Lower lobe of right lung (tissue), 2 donors: Measurements from ENCODE around the gene ZNF490. TPM values are rescaled to one million over a fixed set of nuclear protein-coding genes. Genes with fewer than 3 reads are reported as not detected.
"Not testable (repeated sequence)": the region's sequence is repeated elsewhere in the genome, so short reads cannot be mapped to it uniquely, and the experiment has no call there.

Experiments used
- ATAC-seq, 2 donors: fragments of 200-7000 bp; cut with Tn5 transposase; one replicate each; pipeline ENCODE4 v1.9.1; 2020 to 2022; ENCODE audit warnings: mild to moderate bottlenecking in 2 of 2, moderate library complexity in 2 of 2
- DNase-seq: peaks from one replicate; pipeline ENCODE4 v3.0.0-alpha.2; 2020
- H3K27ac ChIP-seq: fragments of 200-600 bp; one replicate; pipeline ENCODE4 v1.8.0; 2022
- H3K27me3 ChIP-seq: fragments of 200-600 bp; one replicate; pipeline ENCODE4 v1.8.0; 2022; ENCODE audit warnings: low read depth
- H3K36me3 ChIP-seq: fragments of 200-600 bp; one replicate; pipeline ENCODE4 v1.8.0; 2022; ENCODE audit warnings: mild to moderate bottlenecking
- H3K4me1 ChIP-seq: fragments of 200-600 bp; one replicate; pipeline ENCODE4 v1.8.0; 2022
- H3K4me3 ChIP-seq: fragments of 200-600 bp; one replicate; pipeline ENCODE4 v1.8.0; 2022; ENCODE audit warnings: mild to moderate bottlenecking
- H3K9me3 ChIP-seq: fragments of 200-600 bp; one replicate; pipeline ENCODE4 v1.8.0; 2022
- intact Hi-C: fragments of 100-400 bp; cut with DNase I; formaldehyde crosslinking; loops from one replicate; pipeline ENCODE4 v1.11.0; 2022
- total RNA-seq: library from RNA; stranded (reverse); fragmentation: NEBNext Ultra II Directional; extraction: Animal tissue kit (Norgen Biotek cat#: 25700); gene quantifications from one replicate; pipeline ENCODE4 v1.2.1, GENCODE V29; 2021
- TF ChIP-seq, protein P1 (sequence below): fragments of 200-600 bp; IDR thresholded peaks from one replicate; pipeline ENCODE4 v1.8.0; 2022; ENCODE audit warnings: antibody characterized with exemption, mild to moderate bottlenecking
- donor health status: DM: no; HTN: yes; CAD: no; lungs with severe emphysema.

Gene ZNF490
- total RNA-seq, 1 donor from 2014 or later, result 10.3 TPM

DNA sequence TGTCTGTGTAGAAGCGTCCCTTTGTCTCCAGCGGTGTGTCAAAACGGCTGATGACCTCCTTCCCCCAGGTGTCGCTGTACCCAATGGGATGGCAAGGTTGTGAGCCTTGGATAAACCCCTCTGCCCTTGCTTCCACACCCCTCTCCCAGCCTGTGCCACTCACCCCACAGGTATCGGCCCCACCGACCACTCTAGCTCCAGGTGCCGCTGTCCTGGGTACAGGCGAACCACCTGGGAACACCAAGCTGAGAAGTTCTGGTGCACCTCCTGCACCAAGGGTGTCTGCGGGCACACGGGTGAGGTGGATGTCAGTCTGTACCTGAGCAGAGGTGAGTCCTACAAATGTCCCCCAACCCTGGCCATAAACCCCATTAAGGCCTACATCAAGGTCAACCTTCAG is 39.3 kb upstream of the ZNF490 start:
- ATAC-seq (no peak), DNase-seq (peak; percentile 24)
- intact Hi-C loops, result no loop called here
- no peaks in the 10 kb centered on the region for H3K9me3 ChIP-seq
- no peak overlapping the region for H3K27ac ChIP-seq
- H3K4me3 ChIP-seq, result no peak overlapping the region
- H3K36me3 ChIP-seq, result peaks cover 31% of the 10 kb centered on the region
- H3K4me1 ChIP-seq, result peaks cover 12% of the 10 kb centered on the region
- no peaks in the 10 kb centered on the region for H3K27me3 ChIP-seq
- TF ChIP-seq, protein P1, sequence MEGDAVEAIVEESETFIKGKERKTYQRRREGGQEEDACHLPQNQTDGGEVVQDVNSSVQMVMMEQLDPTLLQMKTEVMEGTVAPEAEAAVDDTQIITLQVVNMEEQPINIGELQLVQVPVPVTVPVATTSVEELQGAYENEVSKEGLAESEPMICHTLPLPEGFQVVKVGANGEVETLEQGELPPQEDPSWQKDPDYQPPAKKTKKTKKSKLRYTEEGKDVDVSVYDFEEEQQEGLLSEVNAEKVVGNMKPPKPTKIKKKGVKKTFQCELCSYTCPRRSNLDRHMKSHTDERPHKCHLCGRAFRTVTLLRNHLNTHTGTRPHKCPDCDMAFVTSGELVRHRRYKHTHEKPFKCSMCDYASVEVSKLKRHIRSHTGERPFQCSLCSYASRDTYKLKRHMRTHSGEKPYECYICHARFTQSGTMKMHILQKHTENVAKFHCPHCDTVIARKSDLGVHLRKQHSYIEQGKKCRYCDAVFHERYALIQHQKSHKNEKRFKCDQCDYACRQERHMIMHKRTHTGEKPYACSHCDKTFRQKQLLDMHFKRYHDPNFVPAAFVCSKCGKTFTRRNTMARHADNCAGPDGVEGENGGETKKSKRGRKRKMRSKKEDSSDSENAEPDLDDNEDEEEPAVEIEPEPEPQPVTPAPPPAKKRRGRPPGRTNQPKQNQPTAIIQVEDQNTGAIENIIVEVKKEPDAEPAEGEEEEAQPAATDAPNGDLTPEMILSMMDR, result no peak

DNA sequence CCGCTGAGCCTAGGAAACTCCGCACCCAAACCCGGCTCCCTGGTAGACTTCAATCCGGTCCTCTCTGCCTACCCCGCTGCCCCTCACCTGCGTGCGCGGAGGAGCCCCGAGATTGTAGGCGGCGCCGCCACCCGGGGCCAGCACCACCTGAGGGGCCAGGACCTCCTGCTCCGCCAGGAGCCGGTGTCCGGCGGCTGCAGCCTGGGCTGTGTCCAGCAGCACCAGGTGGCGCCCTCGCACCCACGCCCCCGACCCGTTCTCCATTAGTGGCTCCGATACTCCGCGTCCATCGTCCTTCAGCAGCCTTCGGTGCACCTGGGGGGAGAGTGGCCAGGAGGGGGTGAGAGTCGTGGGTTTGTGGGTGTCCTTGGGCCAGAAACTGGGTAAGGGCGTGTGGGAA is 37.5 kb upstream of the ZNF490 start:
- peak overlapping the region; percentile 40 for H3K4me3 ChIP-seq

DNA sequence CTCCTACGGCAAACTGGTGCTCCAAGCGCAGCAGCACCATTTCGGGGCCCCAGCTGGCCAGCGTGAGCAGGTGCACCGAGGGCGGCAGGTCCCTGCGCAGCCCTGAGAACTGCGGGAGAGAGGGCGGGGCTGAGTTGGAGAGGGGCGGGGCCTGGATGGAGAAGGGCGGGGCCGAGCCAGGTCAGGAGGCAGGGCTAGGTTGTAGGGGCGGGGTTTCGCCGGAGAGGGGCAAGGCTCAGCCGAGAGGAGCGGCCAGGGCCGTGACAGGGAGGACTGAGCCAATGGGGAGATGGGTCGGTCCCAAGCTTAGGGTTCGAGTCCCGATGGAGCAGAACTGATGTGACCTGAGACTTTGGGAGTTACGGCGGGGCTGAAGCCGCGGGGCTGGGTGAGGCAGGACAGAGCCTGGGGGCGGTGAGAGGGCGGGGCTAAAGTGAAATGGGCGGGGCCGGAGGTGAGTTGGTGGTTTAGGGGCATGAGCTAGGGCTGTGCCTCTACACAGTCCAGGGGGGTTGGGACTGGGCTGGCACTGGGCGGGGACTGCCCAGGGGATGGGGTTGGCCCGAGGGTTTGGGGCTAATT is 37.0 kb upstream of the ZNF490 start:
- Histone ChIP-seq H3K4me1 (peaks cover 12% of the 10 kb centered on the region), H3K4me3 (peak overlapping the region; percentile 40), H3K27ac (no peak overlapping the region), H3K9me3 (no peaks in the 10 kb centered on the region), H3K27me3 (no peaks in the 10 kb centered on the region), H3K36me3 (peaks cover 21% of the 10 kb centered on the region)
- ATAC-seq, result peak; percentile 95 to 97
- DNase-seq, result peak; percentile 79
- intact Hi-C loops, result no loop called here
- TF ChIP-seq, protein P1, result no peak

More for the DNA sequence above, 37.5 kb upstream of the ZNF490 start:
- ATAC-seq (peak; percentile 58 to 69), DNase-seq (no peak)
- Histone ChIP-seq H3K4me1 (peaks cover 12% of the 10 kb centered on the region), H3K9me3 (no peaks in the 10 kb centered on the region), H3K36me3 (peaks cover 21% of the 10 kb centered on the region), H3K27ac (no peak overlapping the region), H3K27me3 (no peaks in the 10 kb centered on the region)
- TF ChIP-seq, protein P1, result peak; percentile 15
- intact Hi-C loops, result no loop called here

DNA sequence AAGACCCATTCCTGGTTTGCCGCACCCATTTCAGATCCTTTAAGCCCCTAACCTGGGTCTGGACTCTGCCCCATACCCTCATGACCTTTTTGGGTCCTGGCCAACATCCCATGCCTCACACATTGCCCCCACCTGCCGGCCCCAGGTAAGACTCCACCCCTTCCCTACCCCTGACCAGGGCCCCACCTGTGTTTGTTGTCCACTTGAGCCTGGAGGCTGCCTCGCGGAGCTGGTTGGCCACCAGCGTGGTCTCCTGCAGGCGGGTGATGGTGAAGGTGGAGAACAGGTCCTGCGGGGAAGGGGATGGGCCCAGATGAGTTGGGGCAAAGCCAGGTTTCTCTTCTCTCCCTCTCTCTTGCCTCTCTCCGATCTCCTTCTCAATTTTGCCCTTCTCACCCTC is 36.4 kb upstream of the ZNF490 start:
- Histone ChIP-seq H3K4me1 (peaks cover 12% of the 10 kb centered on the region), H3K36me3 (peaks cover 18% of the 10 kb centered on the region), H3K9me3 (no peaks in the 10 kb centered on the region), H3K27me3 (no peaks in the 10 kb centered on the region), H3K27ac (no peak overlapping the region), H3K4me3 (peak overlapping the region; percentile 40)
- DNase-seq (no peak), ATAC-seq (peak; percentile 23 to 24)
- TF ChIP-seq, protein P1, result no peak
- intact Hi-C loops, result no loop called here

DNA sequence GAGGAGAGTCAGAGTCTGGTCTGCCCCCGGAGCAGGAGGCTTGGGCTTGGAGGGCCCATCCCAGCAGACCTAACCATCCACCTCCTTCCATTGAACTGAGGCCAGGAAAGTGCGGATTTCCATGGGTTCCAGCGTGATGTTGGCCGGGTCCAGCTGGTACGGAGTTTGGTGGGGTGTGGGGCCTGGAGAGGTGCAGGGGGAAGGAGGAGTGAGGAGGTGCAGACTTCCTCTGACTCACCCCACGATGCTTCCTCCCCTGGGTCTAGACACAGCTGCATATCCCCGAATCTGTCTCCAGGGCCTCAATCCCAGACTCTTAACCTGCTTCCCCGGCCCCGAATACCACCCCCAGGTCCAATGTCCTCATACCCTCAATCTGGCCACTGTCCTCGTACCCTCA is 35.9 kb upstream of the ZNF490 start:
- no peaks in the 10 kb centered on the region for H3K9me3 ChIP-seq
- no peak for ATAC-seq
- no peak overlapping the region for H3K27ac ChIP-seq
- intact Hi-C loops, result no loop called here
- H3K36me3 ChIP-seq, result peaks cover 13% of the 10 kb centered on the region
- DNase-seq, result no peak
- no peaks in the 10 kb centered on the region for H3K27me3 ChIP-seq
- peaks cover 12% of the 10 kb centered on the region for H3K4me1 ChIP-seq
- TF ChIP-seq, protein P1, result no peak
- H3K4me3 ChIP-seq, result no peak overlapping the region

DNA sequence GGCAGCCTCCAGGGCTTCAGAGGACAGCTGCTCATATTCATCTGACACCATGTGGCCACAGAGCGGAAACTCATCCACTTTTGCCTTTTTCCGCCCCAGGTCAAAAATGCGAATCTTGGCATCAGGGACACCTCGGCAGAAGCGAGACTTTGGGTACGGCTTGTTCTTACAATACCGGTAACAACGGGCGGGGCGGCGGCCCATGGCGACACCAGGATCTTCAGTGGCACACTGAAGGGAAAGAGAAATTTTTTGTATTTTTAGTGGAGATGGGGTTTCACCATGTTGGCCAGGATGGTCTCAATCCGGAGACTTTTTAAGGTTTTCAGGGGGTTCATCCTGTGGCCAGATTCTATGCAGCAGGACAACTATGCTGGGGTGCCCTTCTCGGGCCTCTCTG is 33.1 kb upstream of the ZNF490 start:
- DNase-seq, H3K36me3 ChIP-seq, H3K4me3 ChIP-seq, H3K27ac ChIP-seq, H3K27me3 ChIP-seq, ATAC-seq, H3K9me3 ChIP-seq, intact Hi-C loops: not testable (repeated sequence)
- peaks cover 18% of the 10 kb centered on the region for H3K4me1 ChIP-seq
